HG03025 (cell line): Measurements from ENCODE around the gene CXCL12.

ENCODE experiments used
- ATAC-seq: cut with Tn5 transposase; IDR thresholded peaks from one replicate; pipeline ENCODE4 v1.9.1; 2021; ENCODE audit warnings: mild to moderate bottlenecking, moderate library complexity; ENCODE audit not compliant: unreplicated experiment, low FRiP score

Gene CXCL12

DNA sequence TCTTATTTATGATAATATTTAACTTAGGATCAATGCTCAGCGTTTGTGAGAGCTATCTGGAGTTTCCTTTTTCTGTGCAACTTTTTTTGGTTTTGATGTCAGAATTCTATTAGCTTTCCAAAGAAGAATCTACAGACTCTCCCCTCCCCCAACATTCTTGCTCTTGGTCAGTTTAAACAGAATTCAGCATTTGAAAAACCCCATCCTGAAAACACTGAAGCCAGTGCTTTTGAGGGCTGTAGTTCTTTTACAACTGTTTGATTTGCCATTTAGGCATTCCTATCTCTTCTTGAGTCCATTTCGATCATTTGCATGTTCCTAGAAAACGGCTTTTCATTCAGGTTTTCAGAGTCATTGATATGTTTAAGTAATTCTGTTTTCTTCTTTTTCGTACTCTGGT is 15.6 kb upstream of the CXCL12 start:
- ATAC-seq: no peak

DNA sequence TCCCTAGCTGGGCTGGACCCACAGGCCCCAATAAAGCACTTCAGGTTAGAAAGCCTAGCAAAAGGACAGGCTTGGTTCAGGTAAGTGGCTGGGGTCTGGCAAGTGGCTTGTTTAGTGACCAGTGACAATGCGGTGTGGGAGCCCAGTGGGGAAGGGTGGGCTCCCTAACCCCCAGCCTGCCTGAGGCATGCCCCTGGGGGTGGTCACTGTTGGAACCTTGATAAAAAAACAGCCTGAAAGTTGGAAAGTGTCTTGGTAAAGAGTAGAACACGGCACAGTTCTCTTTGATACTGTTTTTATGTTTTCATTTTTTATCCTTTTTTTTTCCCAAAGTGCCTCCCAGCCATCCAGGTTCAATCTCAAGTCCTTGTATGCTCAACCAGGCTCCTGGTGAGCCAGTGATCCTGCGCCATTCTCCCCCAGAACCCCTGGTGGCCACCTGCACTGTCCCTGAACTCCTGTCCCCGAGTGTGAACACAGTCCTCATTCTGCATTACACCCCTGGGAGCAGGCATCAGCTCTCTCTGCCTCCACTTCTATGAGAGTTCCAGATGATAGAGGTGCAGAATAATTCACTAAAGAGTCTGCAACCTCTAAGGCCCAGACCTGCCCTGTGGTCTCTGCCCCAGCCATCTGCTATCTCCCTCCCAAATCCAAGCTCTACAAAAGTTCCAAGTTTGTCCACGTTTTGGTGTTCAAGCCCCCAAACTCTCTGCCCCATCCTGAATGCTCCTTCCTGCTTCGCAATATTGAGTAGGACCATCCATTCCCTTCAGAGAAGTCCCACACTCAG is 15.0 kb upstream of the CXCL12 start:
- no peak for ATAC-seq

DNA sequence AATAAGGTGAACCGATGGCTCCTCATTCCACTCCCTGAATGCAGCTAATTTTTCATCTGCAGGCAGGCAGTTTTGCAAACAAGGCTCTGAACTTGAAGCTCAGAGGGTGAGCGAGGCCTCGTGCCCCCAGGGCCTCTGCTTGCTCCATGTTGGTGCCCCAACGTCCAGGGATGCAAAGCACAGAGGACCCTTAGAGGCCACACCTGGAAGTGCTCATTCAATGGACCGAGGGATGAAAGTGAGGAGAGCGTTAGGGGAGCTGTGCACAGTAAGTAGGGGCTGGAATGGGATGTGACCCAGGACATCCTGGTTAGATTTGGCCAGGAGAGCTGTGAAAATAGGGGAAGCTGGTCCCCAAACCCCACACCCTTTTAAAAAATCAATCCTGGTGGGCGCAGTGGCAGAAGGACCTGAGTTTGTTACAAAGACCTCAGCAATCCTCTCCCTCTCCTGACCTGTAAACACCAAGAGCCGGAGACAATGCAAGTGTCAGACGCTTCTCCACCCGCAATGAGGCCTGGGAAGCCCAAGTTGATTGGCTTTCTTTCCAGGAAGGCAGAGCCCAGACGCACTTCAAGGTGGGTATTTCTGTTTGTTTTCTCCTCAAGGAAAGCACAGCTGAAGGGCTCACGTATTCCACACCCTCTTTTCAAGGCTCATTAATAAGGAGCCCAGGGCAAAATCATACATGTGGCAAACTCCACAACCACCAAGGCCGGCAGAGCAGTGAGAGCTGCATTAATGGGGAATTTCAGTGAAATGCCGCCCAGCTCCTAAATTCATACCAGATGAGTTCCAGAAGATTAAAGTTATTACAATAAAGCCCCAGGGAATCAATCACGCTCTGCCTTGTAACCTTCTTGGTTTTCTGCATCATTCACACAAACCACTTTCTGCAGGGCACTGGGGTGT is 14.1 kb upstream of the CXCL12 start:
- ATAC-seq: no peak

DNA sequence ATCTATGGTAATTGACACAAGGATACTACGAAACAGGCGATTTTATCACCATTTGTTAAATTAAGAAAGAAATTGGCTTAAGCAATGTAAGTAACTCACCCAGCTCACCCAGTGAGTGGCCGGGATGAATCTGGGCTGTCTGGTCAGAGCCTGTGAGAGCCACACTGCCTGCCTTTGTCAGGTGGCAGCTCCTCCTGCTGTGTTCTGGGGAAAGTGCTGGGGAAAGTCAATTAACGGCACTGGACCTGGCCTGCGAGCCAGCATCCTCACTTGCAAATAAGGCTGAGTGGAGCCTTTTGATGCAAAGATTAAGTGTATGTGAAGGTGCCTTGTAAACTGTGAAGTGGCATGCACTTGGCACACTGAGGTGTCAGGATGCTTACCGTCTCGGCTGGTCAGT is 13.4 kb upstream of the CXCL12 start:
- no peak for ATAC-seq

DNA sequence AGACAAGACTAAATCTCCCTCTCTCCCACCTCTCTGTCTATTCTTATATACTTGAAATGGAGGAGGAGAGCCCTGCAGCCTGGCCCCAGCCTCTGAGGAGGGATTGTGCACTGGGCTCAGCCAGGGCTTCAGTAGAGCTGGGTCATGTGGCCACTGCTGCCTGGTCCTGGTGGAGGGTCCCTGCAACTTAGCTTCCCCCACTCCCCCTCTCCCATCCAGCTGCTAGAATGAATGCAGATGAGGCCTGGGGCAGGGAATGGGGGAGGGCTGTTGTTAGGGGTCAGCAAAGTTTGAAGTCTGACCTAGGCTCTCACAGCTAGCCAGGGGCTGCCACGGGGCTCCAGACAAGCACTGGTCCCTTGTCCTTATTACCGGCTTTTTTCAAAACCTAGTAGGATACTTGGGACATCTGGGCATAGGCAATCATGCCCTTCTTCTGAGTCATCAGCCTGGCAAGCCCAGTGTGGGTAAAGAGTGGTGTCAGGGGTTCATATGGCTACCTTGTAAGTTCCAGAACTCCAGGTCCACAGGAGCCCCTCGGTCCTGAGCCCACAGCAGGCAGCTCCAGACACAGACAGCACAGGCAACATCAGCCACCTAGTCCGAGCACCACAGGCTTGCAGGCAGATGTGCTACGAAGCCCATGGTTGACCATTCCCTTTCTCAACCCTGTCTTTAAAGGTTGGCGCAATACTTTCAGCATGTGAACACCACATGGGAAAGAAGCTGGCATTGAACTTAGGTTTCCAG is 12.8 kb upstream of the CXCL12 start:
- no peak for ATAC-seq

DNA sequence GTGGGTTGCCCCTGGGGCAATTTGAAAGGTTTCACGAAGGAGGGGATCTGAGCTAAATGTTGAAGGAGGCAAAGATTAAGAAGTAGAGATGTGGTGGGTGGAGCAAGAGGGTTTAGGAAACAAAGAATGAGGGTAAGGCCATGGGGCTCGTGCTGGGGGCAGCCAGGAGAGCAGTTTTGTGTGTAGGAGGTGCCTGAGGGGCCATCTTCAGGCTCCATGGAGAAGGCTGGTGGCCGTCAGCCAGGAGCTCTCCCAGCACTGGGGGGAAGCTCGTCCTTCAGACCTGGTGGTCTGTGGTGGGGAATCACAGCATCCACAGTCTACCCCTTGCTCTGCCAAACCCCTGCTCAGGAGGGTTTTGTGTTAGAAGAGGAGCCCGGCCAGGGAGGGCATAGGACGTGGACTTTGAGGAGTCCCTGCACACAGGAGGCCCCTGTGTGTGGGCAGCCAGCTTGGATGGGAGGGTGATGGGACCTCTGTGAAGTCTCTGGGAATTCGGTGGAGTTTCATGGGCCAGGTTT is 11.8 kb upstream of the CXCL12 start:
- no peak for ATAC-seq

DNA sequence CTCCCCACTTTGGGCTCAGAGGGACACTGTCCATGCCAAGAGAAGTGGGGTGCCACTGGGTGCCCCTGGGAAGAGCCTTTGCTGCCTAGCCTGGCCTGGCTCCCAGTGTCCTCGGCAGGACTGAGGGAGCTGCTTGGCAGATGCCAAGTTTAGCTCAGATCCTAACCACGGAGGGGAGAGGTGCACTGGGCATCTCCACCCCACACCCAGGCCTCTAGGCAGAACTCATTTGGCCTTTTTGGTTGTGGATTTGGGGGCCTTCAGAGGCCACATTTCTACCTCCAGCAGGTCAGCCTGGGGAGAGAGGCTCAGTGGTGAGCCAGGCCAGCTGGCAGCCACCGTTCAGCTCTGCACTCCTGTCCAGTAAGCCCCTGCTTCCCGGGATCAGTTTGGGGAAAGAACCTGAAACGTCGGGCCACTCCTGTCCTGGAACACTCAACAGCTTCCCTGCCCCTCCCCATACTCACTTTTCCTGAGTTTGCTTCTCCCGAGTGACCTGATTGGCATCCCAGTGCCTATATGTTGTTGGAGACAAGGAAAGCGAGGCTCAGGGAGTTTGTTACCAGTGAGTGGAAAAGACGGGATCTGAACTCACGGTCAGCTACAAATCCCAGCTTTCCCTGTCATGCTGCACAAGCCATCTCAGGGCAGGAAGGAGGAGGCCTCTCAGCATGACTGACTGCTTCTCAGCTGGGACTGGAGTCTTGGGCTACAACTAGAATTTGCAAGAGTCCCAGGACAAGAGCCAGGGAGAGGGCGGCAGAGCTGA is 11.2 kb upstream of the CXCL12 start:
- ATAC-seq: no peak

DNA sequence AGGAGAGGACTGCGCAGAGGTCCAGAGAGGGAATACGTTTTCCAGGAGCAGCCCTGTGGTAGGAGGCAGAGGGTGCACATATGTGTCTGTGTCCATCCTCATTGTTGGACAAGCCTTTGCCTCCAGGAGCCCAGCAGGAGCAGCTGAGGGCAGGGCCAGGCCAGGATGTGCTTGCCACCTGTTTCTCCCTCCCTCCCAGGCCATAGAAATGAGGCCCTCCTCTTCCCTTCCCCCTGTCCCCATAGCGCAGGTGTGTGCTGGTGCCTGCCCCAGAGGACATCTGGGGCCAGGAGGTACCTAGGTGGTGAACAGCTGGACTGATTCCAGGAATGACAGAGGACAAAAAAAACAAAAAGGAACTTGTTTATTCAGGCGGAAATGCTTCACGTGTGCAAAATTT is 10.5 kb upstream of the CXCL12 start:
- ATAC-seq: no peak

DNA sequence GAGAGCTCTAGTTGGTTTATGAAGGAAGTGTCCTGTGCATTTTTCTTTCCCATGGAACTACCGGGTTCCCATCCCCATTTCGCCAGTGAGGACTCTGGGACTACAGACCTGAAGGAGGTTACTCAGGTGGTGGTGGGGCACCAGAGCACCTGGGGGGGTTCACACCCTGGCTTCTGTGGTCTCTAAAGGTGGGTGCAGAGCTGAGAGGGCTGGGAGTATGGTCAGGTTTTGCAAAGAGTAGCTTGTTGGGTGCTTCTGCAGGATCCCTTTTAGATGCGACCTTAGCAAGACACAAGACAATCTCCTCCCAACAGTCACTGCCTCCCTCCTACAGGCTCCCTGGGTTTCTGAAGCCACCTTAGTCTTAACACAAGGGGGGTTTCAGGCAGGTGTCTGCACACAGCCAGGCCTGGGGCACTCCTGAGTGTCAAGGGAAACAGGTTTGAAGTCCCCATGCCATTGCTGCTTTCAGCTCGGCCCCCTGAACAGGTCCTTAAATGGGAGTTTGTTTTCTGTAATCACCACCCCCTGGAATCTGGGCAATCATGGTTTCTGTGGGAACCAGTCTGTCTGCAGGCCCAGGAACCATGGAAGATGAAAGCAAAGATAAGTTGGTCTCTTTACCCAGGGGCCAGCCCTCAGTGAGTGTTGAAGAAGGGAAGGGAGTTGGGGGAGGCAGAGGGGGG is 9.9 kb upstream of the CXCL12 start:
- ATAC-seq: no peak

DNA sequence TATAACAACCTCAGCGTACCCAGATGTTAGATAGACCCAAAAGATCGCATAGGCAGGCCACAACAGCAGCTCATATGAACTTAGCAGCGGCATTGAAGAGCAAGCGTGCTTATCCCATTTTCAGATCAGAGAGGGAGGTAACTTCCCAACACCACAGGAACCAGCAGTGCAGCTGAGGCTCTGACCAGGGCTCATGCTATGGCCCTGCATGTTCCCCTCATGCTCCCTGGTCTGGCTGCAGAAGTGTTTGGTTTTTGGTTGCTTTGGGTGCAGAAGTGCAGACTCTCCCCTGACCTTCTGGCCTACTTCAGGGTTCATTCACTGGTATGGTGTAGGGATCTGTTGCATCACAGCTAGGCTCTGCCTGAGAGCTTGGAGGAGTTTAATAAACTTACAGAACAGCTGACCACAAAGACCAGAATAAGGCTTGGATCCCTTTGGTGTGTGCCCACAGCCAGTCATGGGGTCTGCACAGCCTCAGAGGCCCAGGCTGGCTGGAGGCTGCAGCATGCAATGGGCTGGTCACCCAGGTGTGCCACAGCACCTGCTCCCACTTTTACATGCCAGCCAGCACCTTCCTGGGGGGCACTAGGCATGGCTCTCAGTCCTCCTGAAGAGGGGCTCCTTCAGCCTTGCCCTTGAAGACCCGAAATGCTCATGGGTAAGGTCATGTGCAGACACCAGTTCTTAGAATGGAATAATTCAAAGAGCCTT is 9.1 kb upstream of the CXCL12 start:
- no peak for ATAC-seq

DNA sequence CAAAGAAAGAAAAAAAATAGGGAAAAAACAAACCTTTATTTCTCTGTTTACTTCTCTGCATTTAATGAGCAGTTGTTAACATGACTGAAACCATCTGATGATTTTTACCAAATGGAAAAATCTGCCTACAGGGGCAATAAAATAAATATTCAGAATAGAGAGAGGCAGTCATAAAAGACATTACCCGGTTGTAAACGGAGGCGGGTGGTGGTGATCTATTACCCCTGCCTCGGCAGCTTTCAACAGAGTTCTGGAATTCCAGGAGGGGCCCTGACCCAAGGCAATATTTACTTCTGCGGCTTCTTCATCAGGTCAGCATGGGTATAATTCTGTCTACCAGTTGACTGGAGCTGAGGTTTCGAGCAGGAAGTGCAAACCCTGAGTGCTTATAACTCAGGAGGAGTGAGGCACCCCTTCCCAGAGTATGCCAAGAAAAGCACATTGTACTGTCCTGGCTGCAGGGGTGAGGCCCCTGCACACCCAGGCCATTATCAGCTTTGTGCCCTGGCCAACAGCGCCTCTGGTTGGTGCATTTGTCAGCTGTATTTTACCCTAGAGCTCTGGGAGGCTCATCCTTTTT is 8.2 kb upstream of the CXCL12 start:
- ATAC-seq: no peak

DNA sequence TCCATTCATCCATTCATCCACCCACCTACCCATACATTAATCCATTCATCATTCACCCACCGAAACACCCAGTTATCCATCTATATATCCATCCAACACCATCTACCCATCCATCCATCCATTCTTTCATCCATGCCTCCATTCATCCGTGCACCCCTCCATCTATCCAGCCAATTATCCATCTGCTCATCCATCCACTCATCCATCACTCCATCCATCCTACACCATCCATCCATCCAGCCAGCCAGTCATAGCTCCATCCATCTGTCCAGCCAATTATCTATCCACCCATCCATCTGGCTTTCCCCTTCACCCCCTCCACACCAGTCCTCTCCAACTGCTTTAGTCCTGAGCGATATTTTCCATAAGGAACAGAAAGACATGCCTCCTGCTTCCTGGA is 7.5 kb upstream of the CXCL12 start:
- ATAC-seq: no peak

DNA sequence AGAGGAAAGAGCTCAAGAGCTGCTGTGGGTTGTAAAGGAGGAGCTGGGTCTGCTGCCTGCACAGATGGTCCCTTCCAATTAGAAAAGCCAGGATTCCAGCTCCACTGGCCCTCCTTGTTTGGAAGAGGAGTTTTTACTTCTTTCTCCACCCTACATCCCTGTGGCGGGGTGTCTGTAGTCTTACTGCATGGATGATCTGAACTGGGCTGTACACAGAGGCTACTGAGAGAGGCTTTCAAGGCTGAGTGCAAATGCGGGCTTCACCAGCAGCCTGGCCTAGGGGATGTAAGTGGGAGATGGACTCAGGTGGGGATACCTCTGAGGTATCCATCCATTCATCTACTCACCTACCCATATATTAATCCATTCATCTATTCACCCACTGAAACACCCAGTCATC is 7.1 kb upstream of the CXCL12 start:
- no peak for ATAC-seq

DNA sequence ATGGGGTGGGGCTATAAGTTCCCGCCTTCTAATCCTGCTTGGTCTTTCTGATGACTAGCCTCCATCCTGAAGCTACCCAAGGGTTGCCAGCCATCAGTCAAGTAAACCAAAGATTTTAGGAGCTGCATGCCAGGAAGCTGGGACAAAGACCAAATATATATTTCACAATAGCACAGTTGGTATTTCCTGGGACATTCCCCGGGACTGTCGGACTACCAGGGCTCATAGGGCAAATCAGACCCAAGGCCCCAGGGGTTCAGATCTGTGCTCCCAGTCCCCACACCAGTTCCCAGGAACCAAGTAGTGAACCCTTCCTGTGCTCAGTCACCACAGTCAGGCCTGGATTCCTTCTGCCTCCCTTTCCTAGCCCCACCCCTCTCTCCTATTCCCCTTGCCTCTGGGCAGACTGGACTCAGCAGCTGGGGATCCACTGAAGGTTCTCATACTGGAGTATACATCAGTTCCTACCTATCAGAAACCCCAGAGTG is 5.7 kb upstream of the CXCL12 start:
- ATAC-seq: no peak

DNA sequence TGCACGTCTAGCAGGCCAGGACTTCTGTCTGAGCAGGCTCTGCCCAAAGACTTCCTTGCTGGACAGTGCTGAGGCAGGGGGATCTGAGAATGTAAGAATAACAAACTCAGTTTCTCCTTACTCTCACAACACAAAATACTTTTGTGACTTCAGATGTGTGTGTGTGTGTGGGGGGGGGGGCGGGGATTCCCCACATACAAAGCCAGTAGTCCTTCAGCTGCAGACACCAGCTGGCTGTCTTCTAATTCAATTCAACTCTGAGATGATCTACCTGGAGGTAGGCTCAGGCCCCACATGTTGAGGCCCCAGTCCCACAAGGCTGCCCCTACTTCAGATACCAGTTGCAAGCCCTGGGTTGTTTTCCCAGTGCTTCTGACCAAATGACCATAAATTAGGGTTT is 4.7 kb upstream of the CXCL12 start:
- no peak for ATAC-seq

DNA sequence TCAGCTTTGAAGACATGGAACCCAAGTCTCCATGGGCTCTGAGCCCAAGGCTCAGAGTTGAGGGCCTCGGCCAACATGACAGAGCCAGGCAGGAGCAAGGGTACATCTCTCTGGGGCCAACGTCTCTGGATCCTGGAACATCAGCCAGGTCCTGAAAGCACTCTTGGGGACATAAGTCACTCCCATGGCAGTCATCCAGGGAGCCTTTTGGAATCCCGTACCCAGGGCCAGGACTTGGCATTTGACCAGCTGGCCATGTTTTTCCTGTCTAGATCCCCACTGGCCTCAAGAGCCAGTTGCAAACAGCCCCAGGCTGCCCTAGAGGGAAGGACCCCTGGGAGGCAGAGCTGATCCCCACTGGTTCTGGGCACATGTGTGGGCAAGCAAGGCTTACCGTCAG is 4.3 kb upstream of the CXCL12 start:
- ATAC-seq: no peak

DNA sequence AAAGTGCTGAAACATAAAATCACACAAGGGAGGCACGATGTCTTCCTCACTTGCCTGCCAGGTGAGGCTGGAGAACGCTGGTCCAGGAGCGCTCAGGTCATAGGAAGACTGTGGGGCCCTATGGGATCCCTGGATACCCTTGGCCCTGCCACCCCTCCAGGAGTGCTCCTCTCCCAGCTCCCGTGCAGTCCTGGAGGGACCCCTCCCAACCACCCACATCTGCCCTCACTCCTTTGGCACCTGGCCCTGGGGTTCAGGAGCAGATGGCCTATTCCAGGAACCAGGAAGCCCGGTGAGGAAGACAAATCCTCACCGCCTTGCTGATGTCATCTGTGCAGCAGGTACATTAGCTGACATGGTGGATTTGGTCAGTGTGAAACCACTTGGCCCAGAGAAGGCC is 3.7 kb upstream of the CXCL12 start:
- no peak for ATAC-seq

DNA sequence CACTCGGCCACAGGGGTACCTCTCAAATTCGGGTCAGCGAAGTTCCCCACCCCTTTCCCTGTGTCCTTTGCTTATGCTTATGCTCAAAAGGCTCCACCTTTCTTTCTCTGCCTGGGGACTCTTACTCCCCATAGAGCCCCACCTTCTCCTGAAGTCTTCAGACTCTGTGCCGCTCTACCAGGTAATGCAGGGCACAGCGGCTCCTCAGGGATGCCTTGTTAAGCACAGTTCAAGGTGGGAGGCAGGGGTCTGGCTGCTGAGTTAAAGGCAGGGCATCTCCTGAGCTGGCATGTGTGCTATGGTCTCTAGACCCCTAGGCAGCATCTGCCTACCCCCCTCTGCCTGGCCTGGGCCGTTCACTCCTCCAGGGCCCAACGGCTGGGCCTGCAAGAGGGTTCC is 3.0 kb upstream of the CXCL12 start:
- ATAC-seq: no peak
